SK-N-SH treated with all-trans-retinoic acid at 6 μM for 48 hours (cell line): ENCODE measurements around the gene MCUR1.

Experiments
- ARNTL ChIP-seq: fragments of 450-650 bp; formaldehyde crosslinking; IDR thresholded peaks from 2 replicates; pipeline ENCODE4 v1.5.0; 2020; ENCODE audit warnings: low read depth, mild to moderate bottlenecking, moderate library complexity, borderline replicate concordance
- GLIS3 ChIP-seq: fragments of 250-450 bp; sonication (Bioruptor Pico); IDR thresholded peaks from 2 replicates; pipeline ENCODE4 v1.5.0; 2020; ENCODE audit warnings: mild to moderate bottlenecking, moderate library complexity
- OSR1 ChIP-seq: fragments of 250-450 bp; sonication (Bioruptor Pico); IDR thresholded peaks from 2 replicates; pipeline ENCODE4 v1.8.0; 2022; ENCODE audit warnings: moderate library complexity, mild to moderate bottlenecking, inconsistent platforms
- PPARA ChIP-seq: fragments of 250-450 bp; sonication (Bioruptor Pico); IDR thresholded peaks from 2 replicates; pipeline ENCODE4 v1.5.0; 2020; ENCODE audit warnings: mild to moderate bottlenecking, borderline replicate concordance
- RARB ChIP-seq: fragments of 250-450 bp; sonication (Bioruptor Pico); IDR thresholded peaks from 2 replicates; pipeline ENCODE4 v1.8.0; 2021; ENCODE audit warnings: mild to moderate bottlenecking, moderate library complexity
- TCF4 ChIP-seq: fragments of 250-450 bp; sonication (Bioruptor Pico); IDR thresholded peaks from 2 replicates; pipeline ENCODE4 v1.8.0; 2021; ENCODE audit warnings: mild to moderate bottlenecking, moderate library complexity, borderline replicate concordance
- TOX ChIP-seq: fragments of 250-450 bp; sonication (Bioruptor Pico); IDR thresholded peaks from 2 replicates; pipeline ENCODE4 v1.8.0; 2021; ENCODE audit warnings: mild to moderate bottlenecking, moderate library complexity, borderline replicate concordance
- ZC3H10 ChIP-seq: fragments of 250-450 bp; sonication (Bioruptor Pico); IDR thresholded peaks from 2 replicates; pipeline ENCODE4 v1.5.1; 2021; ENCODE audit warnings: mild to moderate bottlenecking, moderate library complexity
- ZNF565 ChIP-seq: fragments of 450-650 bp; formaldehyde crosslinking; conservative IDR thresholded peaks from 2 replicates; pipeline ENCODE4 v1.5.0; 2020; ENCODE audit warnings: low read depth, mild to moderate bottlenecking, moderate library complexity
- ZNF8 ChIP-seq: fragments of 450-650 bp; formaldehyde crosslinking; IDR thresholded peaks from 2 replicates; pipeline ENCODE4 v1.5.0; 2020; ENCODE audit warnings: mild to moderate bottlenecking, moderate library complexity
- TF ChIP-seq, protein P1 (sequence below): fragments of 250-450 bp; sonication (Bioruptor Pico); IDR thresholded peaks from 2 replicates; pipeline ENCODE4 v1.5.1; 2020; ENCODE audit warnings: low read depth, mild to moderate bottlenecking, moderate library complexity

DNA sequence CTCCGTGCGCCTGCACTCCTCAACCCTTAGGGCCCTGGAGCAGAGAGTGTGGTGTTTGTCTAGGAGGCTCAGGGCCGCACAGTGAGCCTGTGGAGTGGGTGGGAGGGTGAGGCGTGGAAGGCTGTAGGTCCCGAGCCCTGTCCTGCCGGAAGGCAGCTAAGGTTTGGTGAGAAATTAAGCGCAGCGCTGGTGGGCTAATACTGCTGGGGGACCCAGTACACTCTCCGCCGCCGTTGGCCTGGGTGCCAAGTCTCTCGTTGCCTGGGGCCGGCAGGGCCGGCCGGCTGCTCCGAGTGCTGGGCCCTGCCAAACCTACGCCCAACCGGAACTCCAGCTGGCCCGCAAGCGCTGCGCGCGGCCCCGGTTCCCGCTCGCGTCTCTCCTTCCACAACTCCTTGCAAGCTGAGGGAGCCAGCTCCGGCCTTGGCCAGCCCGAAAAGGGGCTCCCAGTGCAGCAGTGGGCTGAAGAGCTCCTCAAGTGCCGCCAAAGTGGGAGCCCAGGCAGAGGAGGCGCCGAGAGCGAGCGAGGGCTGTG is 40.4 kb upstream of the MCUR1 start:
- TF ChIP-seq TOX (no peak), RARB (CRISPR knock-in tag) (no peak), GLIS3 (CRISPR knock-in tag) (no peak), ARNTL (CRISPR knock-in tag) (no peak), TCF4 (CRISPR knock-in tag) (no peak), ZNF8 (CRISPR knock-in tag) (no peak), ZNF565 (CRISPR knock-in tag) (no peak), PPARA (no peak), OSR1 (no peak), ZC3H10 (CRISPR knock-in tag) (no peak)
- TF ChIP-seq, protein P1, sequence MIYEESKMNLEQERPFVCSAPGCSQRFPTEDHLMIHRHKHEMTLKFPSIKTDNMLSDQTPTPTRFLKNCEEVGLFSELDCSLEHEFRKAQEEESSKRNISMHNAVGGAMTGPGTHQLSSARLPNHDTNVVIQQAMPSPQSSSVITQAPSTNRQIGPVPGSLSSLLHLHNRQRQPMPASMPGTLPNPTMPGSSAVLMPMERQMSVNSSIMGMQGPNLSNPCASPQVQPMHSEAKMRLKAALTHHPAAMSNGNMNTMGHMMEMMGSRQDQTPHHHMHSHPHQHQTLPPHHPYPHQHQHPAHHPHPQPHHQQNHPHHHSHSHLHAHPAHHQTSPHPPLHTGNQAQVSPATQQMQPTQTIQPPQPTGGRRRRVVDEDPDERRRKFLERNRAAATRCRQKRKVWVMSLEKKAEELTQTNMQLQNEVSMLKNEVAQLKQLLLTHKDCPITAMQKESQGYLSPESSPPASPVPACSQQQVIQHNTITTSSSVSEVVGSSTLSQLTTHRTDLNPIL = no peak
